H1 (cell line): ENCODE data around the gene UBE2D3. TPM values are rescaled to one million over a fixed set of nuclear protein-coding genes. Genes with fewer than 3 reads are reported as not detected.

ENCODE experiments used
- CBX5 ChIP-seq: fragments of 300-800, 300-1000 bp; sonication (generic); IDR thresholded peaks from 2 replicates; pipeline ENCODE4 v1.7.1; 2016; ENCODE audit warnings: antibody characterized with exemption, low read length, low read depth
- CTCF ChIP-seq, 3 experiments: IDR thresholded peaks; 1 replicate in 2 of 3; 2 replicates in 1 of 3; pipeline versions ENCODE4 v1.5.1 to v1.6.1; 2011; ENCODE audit warnings: low read length in 3 of 3, mild to moderate bottlenecking in 3 of 3, inconsistent platforms in 2 of 3, low read depth in 1 of 3, moderate library complexity in 1 of 3; ENCODE audit not compliant: insufficient read depth in 1 of 3; ENCODE audit errors: control extremely low read depth in 1 of 3
- EZH2 ChIP-seq: fragments of 200-600 bp; sonication (generic); IDR thresholded peaks from 2 replicates; pipeline ENCODE4 v1.7.1; 2012; ENCODE audit warnings: low read depth, mild to moderate bottlenecking, moderate library complexity, low read length, inconsistent platforms; ENCODE audit not compliant: severe bottlenecking
- KDM1A ChIP-seq: fragments of 200-600, 300-600 bp; sonication (generic); IDR thresholded peaks from 2 replicates; pipeline ENCODE4 v1.7.1; 2016; ENCODE audit warnings: mild to moderate bottlenecking, low read length, borderline replicate concordance
- NANOG ChIP-seq: IDR thresholded peaks from 2 replicates; pipeline ENCODE4 v1.6.1; 2011; ENCODE audit warnings: low read length, low read depth, mild to moderate bottlenecking, inconsistent platforms; ENCODE audit not compliant: insufficient read depth, poor library complexity, severe bottlenecking
- POLR2A ChIP-seq, 2 experiments: IDR thresholded peaks; 1 replicate in 1 of 2; 2 replicates in 1 of 2; pipeline ENCODE4 v1.6.1; 2011; ENCODE audit warnings: low read depth in 2 of 2, low read length in 2 of 2, mild to moderate bottlenecking in 2 of 2; ENCODE audit errors: control extremely low read depth in 1 of 2
- POLR2AphosphoS5 ChIP-seq: IDR thresholded peaks from 2 replicates; pipeline ENCODE4 v1.6.1; 2011; ENCODE audit warnings: low read depth, low read length
- RFX5 ChIP-seq: IDR thresholded peaks from 2 replicates; pipeline ENCODE4 v1.6.1; 2011; ENCODE audit warnings: low read depth, low read length, improper control_type of control experiment, borderline replicate concordance
- SIN3A ChIP-seq, 2 experiments: IDR thresholded peaks in 1 of 2; conservative IDR thresholded peaks in 1 of 2; 2 replicates each; pipeline ENCODE4 v1.6.1; 2011 to 2012; ENCODE audit warnings: low read length in 2 of 2, improper control_type of control experiment in 1 of 2, low read depth in 1 of 2, mild to moderate bottlenecking in 1 of 2
- SP2 ChIP-seq: IDR thresholded peaks from 2 replicates; pipeline ENCODE4 v1.6.1; 2012; ENCODE audit warnings: mild to moderate bottlenecking, low read length, inconsistent platforms
- polyA plus RNA-seq, 7 experiments: library from polyadenylated mRNA; depleted of rRNA in 3 of 7; stranded (reverse) in 5 of 7; unstranded in 2 of 7; fragments of >200 nt in 5 of 7; fragments of 200-250 nt in 2 of 7; gene quantifications; 1 replicate in 5 of 7; 2 replicates in 1 of 7; 4 replicates in 1 of 7; pipeline versions ENCODE4 v1.2.1 to v1.2.3, GENCODE V29; 2011 to 2013; ENCODE audit warnings: missing spikeins in 2 of 7, mixed read lengths in 2 of 7
- total RNA-seq: library from RNA; stranded (reverse); fragmentation: NEBNext Ultra II Directional; extraction: Animal tissue kit (Norgen Biotek cat#: 25700); gene quantifications from 2 replicates; pipeline ENCODE4 v1.2.1, GENCODE V29; 2021

The UBE2D3 gene
- total and polyA plus RNA-seq, 2 of the 8 experiments (the other 6 are each of a cell fraction or from before 2014, with no cell fraction given) = 396 to 544 TPM

GRCh38 chr4:102868781-102869568 is 41.6 kb upstream of the UBE2D3 start, which contains the start of gene CISD2 (continued):
- TF ChIP-seq POLR2A (IDR thresholded peaks at IDR 0.05; ENCODE audit: control extremely low read depth in 1 of 2, low read depth in 2 of 2, low read length in 2 of 2) (peak; percentile 97 to 99), POLR2AphosphoS5 (peak; percentile 95), KDM1A (no peak), CTCF (IDR thresholded peaks at IDR 0.05; ENCODE audit: control extremely low read depth in 1 of 3, insufficient read depth in 1 of 3, low read depth in 1 of 3, low read length in 3 of 3) (no peak), CBX5 (no peak), RFX5 (no peak), NANOG (no peak), SIN3A (conservative IDR thresholded peaks at IDR 0.05 in 1 of 2, IDR thresholded peaks at IDR 0.05 in 1 of 2; ENCODE audit: low read depth in 1 of 2, low read length in 2 of 2) (peak in 1 of 2 experiments; percentile 76; a peak in 1 of 4 replicates), EZH2 (no peak), SP2 (no peak)
